Measurements from ENCODE around the gene SPIN2A.
"Not testable (repeated sequence)": the region's sequence is repeated elsewhere in the genome, so short reads cannot be mapped to it uniquely, and the experiment has no call there.

- not testable (repeated sequence) for TF ChIP-seq CTCF, POLR2A, EP300 (IDR thresholded peaks at IDR 0.05)
These were observed at the start of gene SPIN2A for GRCh38 chrX:57137073-57137472.

Measured in sigmoid colon (tissue), 4 donors.